GM23248 (cell line): ENCODE data around the gene KEL. TPM values are rescaled to one million over a fixed set of nuclear protein-coding genes. Genes with fewer than 3 reads are reported as not detected.

Source experiments
- DNase-seq: peaks from one replicate; pipeline ENCODE4 v3.0.0-alpha.2; 2015
- H2AFZ ChIP-seq: fragments of 200-600 bp; sonication (generic); 2 replicates; pipeline ENCODE4 v1.6.1; 2016; ENCODE audit warnings: antibody characterized with exemption
- H3F3A ChIP-seq: fragments of 200-600 bp; sonication (generic); 2 replicates; pipeline ENCODE4 v1.6.1; 2016; ENCODE audit warnings: mild to moderate bottlenecking, antibody characterized with exemption, mixed run types; ENCODE audit not compliant: insufficient read depth
- H3K27ac ChIP-seq: fragments of 200-600 bp; sonication (generic); 2 replicates; pipeline ENCODE4 v1.5.1; 2016; ENCODE audit warnings: mild to moderate bottlenecking
- H3K27me3 ChIP-seq: fragments of 200-600 bp; sonication (generic); replicated peaks from 2 replicates; pipeline ENCODE4 v1.6.1; 2016; ENCODE audit warnings: mild to moderate bottlenecking; ENCODE audit not compliant: insufficient read depth
- H3K36me3 ChIP-seq: fragments of 200-600 bp; sonication (generic); 2 replicates; pipeline ENCODE4 v1.6.1; 2016; ENCODE audit warnings: low read depth, mild to moderate bottlenecking
- H3K4me1 ChIP-seq: fragments of 200-600 bp; sonication (generic); 2 replicates; pipeline ENCODE4 v1.6.1; 2016; ENCODE audit warnings: mild to moderate bottlenecking; ENCODE audit not compliant: insufficient read depth
- H3K4me2 ChIP-seq: fragments of 200-600 bp; sonication (generic); one replicate; pipeline ENCODE4 v1.6.1; 2016; ENCODE audit warnings: mild to moderate bottlenecking; ENCODE audit not compliant: unreplicated experiment
- H3K4me3 ChIP-seq: fragments of 200-600 bp; sonication (generic); 2 replicates; pipeline ENCODE4 v1.5.1; 2016; ENCODE audit warnings: mild to moderate bottlenecking
- H3K79me2 ChIP-seq: fragments of 200-600 bp; sonication (generic); 2 replicates; pipeline ENCODE4 v1.6.1; 2016; ENCODE audit warnings: mild to moderate bottlenecking; ENCODE audit not compliant: insufficient read depth
- H3K9ac ChIP-seq: fragments of 200-600 bp; sonication (generic); 2 replicates; pipeline ENCODE4 v1.6.1; 2016; ENCODE audit warnings: mild to moderate bottlenecking
- H3K9me2 ChIP-seq: fragments of 200-600 bp; sonication (generic); 2 replicates; pipeline ENCODE4 v1.6.1; 2016; ENCODE audit warnings: mixed run types, mild to moderate bottlenecking, moderate library complexity; ENCODE audit not compliant: insufficient read depth
- H3K9me3 ChIP-seq: fragments of 200-600 bp; sonication (generic); one replicate; pipeline ENCODE4 v1.6.1; 2017; ENCODE audit warnings: low read depth
- H4K20me1 ChIP-seq: fragments of 200-600 bp; sonication (generic); 2 replicates; pipeline ENCODE4 v1.6.0; 2016; ENCODE audit not compliant: insufficient read depth
- EZH2 ChIP-seq: fragments of 200-600 bp; sonication (generic); IDR thresholded peaks from 2 replicates; pipeline ENCODE4 v1.6.1; 2018; ENCODE audit warnings: antibody characterized with exemption, mild to moderate bottlenecking; ENCODE audit not compliant: insufficient read depth, poor library complexity, severe bottlenecking
- EZH2phosphoT487 ChIP-seq: fragments of 200-600 bp; sonication (generic); IDR thresholded peaks from 2 replicates; pipeline ENCODE4 v1.6.1; 2018; ENCODE audit warnings: antibody characterized with exemption, moderate library complexity, mild to moderate bottlenecking, low read depth; ENCODE audit not compliant: insufficient read depth
- WGBS, 2 experiments: methylation state at CpG; one replicate each; pipeline ENCODE4 v1.1.6; 2015 to 2017; ENCODE audit warnings: low lambda C conversion rate in 2 of 2, low coverage in 1 of 2; ENCODE audit errors: missing lambda C conversion rate in 2 of 2; 5-methylcytosine and 5-hydroxymethylcytosine counted together
- in situ Hi-C: fragments of 300-500 bp; cut with MboI; formaldehyde crosslinking; loops from 2 replicates; pipeline ENCODE4 v1.15.0; 2020
- polyA plus RNA-seq: library from polyadenylated mRNA; unstranded; fragments of >200 nt; fragmentation: Nextera tagmentation; extraction: Ambion mirVana; gene quantifications from 2 replicates; pipeline ENCODE4 v1.2.1, GENCODE V29; 2016
- total RNA-seq: library from RNA; depleted of rRNA; stranded (reverse); fragments of >200 nt; shearing (Covaris generic); gene quantifications from 2 replicates; pipeline ENCODE4 v1.2.3, GENCODE V29; 2014

KEL gene
- total and polyA plus RNA-seq, 2 experiments from 2014 or later = not detected

GRCh38 chr7:142905759-142906158, 56.4 kb downstream of the KEL start:
- H3F3A ChIP-seq = no peaks in the 10 kb centered on the region
- no peak overlapping the region for H3K27ac ChIP-seq
- H2AFZ ChIP-seq = no peak overlapping the region
- no peak overlapping the region for H3K4me3 ChIP-seq
- in situ Hi-C loops = no loop called here
- H4K20me1 ChIP-seq = no peaks in the 10 kb centered on the region
- DNase-seq = no peak
- H3K9ac ChIP-seq = no peak overlapping the region
- no peaks in the 10 kb centered on the region for H3K9me2 ChIP-seq
- no peaks in the 10 kb centered on the region for H3K27me3 ChIP-seq
- no peaks in the 10 kb centered on the region for H3K79me2 ChIP-seq
- 26 to 32% methylated on average over 2 of the region's 2 CpGs for whole genome bisulfite sequencing, 2 experiments
- peaks cover 2% of the 10 kb centered on the region for H3K9me3 ChIP-seq
- TF ChIP-seq EZH2 (no peak), EZH2phosphoT487 (no peak)
- no peaks in the 10 kb centered on the region for H3K4me1 ChIP-seq
- H3K4me2 ChIP-seq = no peak overlapping the region
- no peaks in the 10 kb centered on the region for H3K36me3 ChIP-seq

DNA sequence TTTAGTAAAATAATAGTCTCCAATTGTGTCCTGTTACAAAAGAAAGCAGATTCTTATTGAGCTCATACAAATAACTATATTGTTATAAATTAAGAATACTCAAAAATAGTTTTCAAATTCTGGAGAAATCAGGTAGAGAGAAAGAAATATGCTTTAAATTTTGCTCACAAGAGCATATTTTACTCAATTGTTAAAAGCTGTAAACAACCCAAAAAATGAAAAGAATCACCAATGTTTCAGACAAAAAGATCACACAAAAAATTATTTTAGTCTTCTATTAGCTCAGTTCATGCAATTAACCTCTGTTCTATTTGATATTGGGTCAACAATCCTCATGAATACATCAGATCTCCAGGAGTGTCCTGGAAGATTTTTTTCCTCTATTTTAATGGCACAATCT, 58.0 kb downstream of the KEL start:
- no peak overlapping the region for H3K4me2 ChIP-seq
- H3K79me2 ChIP-seq = no peaks in the 10 kb centered on the region
- H3K9ac ChIP-seq = no peak overlapping the region
- no peaks in the 10 kb centered on the region for H3K36me3 ChIP-seq
- no peaks in the 10 kb centered on the region for H4K20me1 ChIP-seq
- no peak overlapping the region for H3K4me3 ChIP-seq
- H3F3A ChIP-seq = no peaks in the 10 kb centered on the region
- no peaks in the 10 kb centered on the region for H3K9me2 ChIP-seq
- H3K9me3 ChIP-seq = peaks cover 2% of the 10 kb centered on the region
- no peak overlapping the region for H3K27ac ChIP-seq
- H3K27me3 ChIP-seq = no peaks in the 10 kb centered on the region
- no peak for DNase-seq
- TF ChIP-seq EZH2 (no peak), EZH2phosphoT487 (no peak)
- H3K4me1 ChIP-seq = no peaks in the 10 kb centered on the region
- in situ Hi-C loops = no loop called here
- H2AFZ ChIP-seq = no peak overlapping the region

- TF ChIP-seq EZH2phosphoT487 = no peak
- no peak for TF ChIP-seq EZH2
- H3K4me2 ChIP-seq = no peak overlapping the region
- no peaks in the 10 kb centered on the region for H3F3A ChIP-seq
- H3K4me3 ChIP-seq = no peak overlapping the region
- H3K79me2 ChIP-seq = no peaks in the 10 kb centered on the region
- H3K9me2 ChIP-seq = no peaks in the 10 kb centered on the region
- in situ Hi-C loops = no loop called here
- no peak overlapping the region for H3K27ac ChIP-seq
- no peak overlapping the region for H3K9ac ChIP-seq
- H3K9me3 ChIP-seq = peaks cover 2% of the 10 kb centered on the region
- no peaks in the 10 kb centered on the region for H3K27me3 ChIP-seq
- no peak overlapping the region for H2AFZ ChIP-seq
- H4K20me1 ChIP-seq = no peaks in the 10 kb centered on the region
- no peak for DNase-seq
- H3K4me1 ChIP-seq = no peaks in the 10 kb centered on the region
- WGBS, 2 experiments = 52% methylated on average over 15 of the region's 15 CpGs
- H3K36me3 ChIP-seq = no peaks in the 10 kb centered on the region
These were observed 60.5 kb downstream of the KEL start for GRCh38 chr7:142901426-142902259.

GRCh38 chr7:142899661-142900060, 62.5 kb downstream of the KEL start:
- Histone ChIP-seq H3F3A (no peaks in the 10 kb centered on the region), H2AFZ (no peak overlapping the region), H3K9ac (no peak overlapping the region), H3K79me2 (no peaks in the 10 kb centered on the region), H3K4me2 (no peak overlapping the region), H3K4me3 (no peak overlapping the region), H4K20me1 (no peaks in the 10 kb centered on the region), H3K4me1 (no peaks in the 10 kb centered on the region), H3K36me3 (no peaks in the 10 kb centered on the region), H3K27ac (no peak overlapping the region), H3K9me2 (no peaks in the 10 kb centered on the region), H3K27me3 (peaks cover 7% of the 10 kb centered on the region), H3K9me3 (peaks cover 2% of the 10 kb centered on the region)
- TF ChIP-seq EZH2 (no peak), EZH2phosphoT487 (no peak)
- DNase-seq = no peak
- 4 to 15% methylated on average over 3 of the region's 3 CpGs for WGBS, 2 experiments
- in situ Hi-C loops = no loop called here
